ENCODE measurements around the gene PKP1.

DNA sequence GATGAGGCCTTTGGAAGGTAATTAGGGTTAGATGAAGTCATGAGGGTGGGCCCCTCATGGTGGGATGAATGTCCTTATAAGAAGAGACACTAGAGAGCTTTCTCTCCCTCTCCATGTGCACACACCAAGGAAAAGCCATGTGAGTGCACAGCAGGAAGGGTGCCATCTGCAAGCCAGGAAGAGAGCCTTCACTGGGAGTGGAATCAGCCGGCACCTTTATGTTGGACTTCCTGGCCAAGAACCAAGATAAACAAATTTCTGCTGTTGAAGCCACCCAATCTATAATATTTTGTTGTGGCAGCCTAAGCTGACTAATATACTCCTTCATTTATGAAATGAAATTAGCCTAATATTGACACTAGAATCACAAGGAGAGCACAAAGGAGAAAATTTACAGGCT, 38.2 kb upstream of the PKP1 start:
- TF ChIP-seq, protein P1, sequence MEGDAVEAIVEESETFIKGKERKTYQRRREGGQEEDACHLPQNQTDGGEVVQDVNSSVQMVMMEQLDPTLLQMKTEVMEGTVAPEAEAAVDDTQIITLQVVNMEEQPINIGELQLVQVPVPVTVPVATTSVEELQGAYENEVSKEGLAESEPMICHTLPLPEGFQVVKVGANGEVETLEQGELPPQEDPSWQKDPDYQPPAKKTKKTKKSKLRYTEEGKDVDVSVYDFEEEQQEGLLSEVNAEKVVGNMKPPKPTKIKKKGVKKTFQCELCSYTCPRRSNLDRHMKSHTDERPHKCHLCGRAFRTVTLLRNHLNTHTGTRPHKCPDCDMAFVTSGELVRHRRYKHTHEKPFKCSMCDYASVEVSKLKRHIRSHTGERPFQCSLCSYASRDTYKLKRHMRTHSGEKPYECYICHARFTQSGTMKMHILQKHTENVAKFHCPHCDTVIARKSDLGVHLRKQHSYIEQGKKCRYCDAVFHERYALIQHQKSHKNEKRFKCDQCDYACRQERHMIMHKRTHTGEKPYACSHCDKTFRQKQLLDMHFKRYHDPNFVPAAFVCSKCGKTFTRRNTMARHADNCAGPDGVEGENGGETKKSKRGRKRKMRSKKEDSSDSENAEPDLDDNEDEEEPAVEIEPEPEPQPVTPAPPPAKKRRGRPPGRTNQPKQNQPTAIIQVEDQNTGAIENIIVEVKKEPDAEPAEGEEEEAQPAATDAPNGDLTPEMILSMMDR (conservative IDR thresholded peaks at IDR 0.05; ENCODE audit: low read depth, low read length): no peak
- TF ChIP-seq BHLHE40 (IDR thresholded peaks at IDR 0.05; ENCODE audit: low read depth, low read length) (no peak), FOS (IDR thresholded peaks at IDR 0.05; ENCODE audit: low read depth, low read length) (no peak), CEBPB (IDR thresholded peaks at IDR 0.05; ENCODE audit: low read depth, low read length) (no peak), POLR2A (IDR thresholded peaks at IDR 0.05; ENCODE audit: low read depth, low read length) (no peak), RAD21 (IDR thresholded peaks at IDR 0.05; ENCODE audit: low read length) (no peak), MXI1 (IDR thresholded peaks at IDR 0.05; ENCODE audit: borderline replicate concordance, low read depth, low read length) (no peak), RCOR1 (IDR thresholded peaks at IDR 0.05; ENCODE audit: insufficient replicate concordance, low read length) (no peak), RFX5 (IDR thresholded peaks at IDR 0.05; ENCODE audit: low read depth, low read length) (no peak), CHD1 (IDR thresholded peaks at IDR 0.05; ENCODE audit: low read depth, low read length) (no peak), SMC3 (IDR thresholded peaks at IDR 0.05; ENCODE audit: low read depth, low read length) (no peak)
- TF ChIP-seq, protein P2, sequence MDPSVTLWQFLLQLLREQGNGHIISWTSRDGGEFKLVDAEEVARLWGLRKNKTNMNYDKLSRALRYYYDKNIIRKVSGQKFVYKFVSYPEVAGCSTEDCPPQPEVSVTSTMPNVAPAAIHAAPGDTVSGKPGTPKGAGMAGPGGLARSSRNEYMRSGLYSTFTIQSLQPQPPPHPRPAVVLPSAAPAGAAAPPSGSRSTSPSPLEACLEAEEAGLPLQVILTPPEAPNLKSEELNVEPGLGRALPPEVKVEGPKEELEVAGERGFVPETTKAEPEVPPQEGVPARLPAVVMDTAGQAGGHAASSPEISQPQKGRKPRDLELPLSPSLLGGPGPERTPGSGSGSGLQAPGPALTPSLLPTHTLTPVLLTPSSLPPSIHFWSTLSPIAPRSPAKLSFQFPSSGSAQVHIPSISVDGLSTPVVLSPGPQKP (IDR thresholded peaks at IDR 0.05; ENCODE audit: borderline replicate concordance, low read depth, low read length): no peak
- TF ChIP-seq, protein P3, sequence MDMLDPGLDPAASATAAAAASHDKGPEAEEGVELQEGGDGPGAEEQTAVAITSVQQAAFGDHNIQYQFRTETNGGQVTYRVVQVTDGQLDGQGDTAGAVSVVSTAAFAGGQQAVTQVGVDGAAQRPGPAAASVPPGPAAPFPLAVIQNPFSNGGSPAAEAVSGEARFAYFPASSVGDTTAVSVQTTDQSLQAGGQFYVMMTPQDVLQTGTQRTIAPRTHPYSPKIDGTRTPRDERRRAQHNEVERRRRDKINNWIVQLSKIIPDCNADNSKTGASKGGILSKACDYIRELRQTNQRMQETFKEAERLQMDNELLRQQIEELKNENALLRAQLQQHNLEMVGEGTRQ (IDR thresholded peaks at IDR 0.05; ENCODE audit: low read depth, low read length): no peak

Measured in IMR-90 (cell line).